ENCODE data around the gene ETS1.

The ETS1 gene

GRCh38 chr11:128520888-128521681, 66.3 kb downstream of the ETS1 start:
- H3K36me3 ChIP-seq: no peaks in the 10 kb centered on the region
- H3K27me3 ChIP-seq (ENCODE audit: insufficient read depth, low read depth, severe bottlenecking): no peaks in the 10 kb centered on the region
- H3K4me3 ChIP-seq (ENCODE audit: low read depth, low read length): peak overlapping the region; percentile 83
- no peaks in the 10 kb centered on the region for H3K9me3 ChIP-seq (ENCODE audit: severe bottlenecking)
- no peak overlapping the region for H3K27ac ChIP-seq
- TF ChIP-seq CTCF (IDR thresholded peaks at IDR 0.05; ENCODE audit: low read depth, low read length): no peak
- no peak for DNase-seq

- DNase-seq: no peak
- Histone ChIP-seq H3K27ac (no peak overlapping the region), H3K27me3 (ENCODE audit: insufficient read depth, low read depth, severe bottlenecking) (no peaks in the 10 kb centered on the region), H3K4me3 (ENCODE audit: low read depth, low read length) (no peak overlapping the region), H3K9me3 (ENCODE audit: severe bottlenecking) (no peaks in the 10 kb centered on the region), H3K36me3 (no peaks in the 10 kb centered on the region)
- no peak for TF ChIP-seq CTCF (IDR thresholded peaks at IDR 0.05; ENCODE audit: low read depth, low read length)
These were observed 67.0 kb downstream of the ETS1 start for GRCh38 chr11:128520206-128520887.

GRCh38 chr11:128519338-128519737, 68.0 kb downstream of the ETS1 start:
- no peak for DNase-seq
- no peaks in the 10 kb centered on the region for H3K9me3 ChIP-seq (ENCODE audit: severe bottlenecking)
- H3K36me3 ChIP-seq: no peaks in the 10 kb centered on the region
- peak overlapping the region; percentile 54; the same call in 1 of the 2 replicates for H3K27ac ChIP-seq
- no peaks in the 10 kb centered on the region for H3K27me3 ChIP-seq (ENCODE audit: insufficient read depth, low read depth, severe bottlenecking)
- TF ChIP-seq CTCF (IDR thresholded peaks at IDR 0.05; ENCODE audit: low read depth, low read length): no peak
- no peak overlapping the region for H3K4me3 ChIP-seq (ENCODE audit: low read depth, low read length)

GRCh38 chr11:128518493-128519207, 68.7 kb downstream of the ETS1 start:
- peak; percentile 72 for DNase-seq
- TF ChIP-seq CTCF (IDR thresholded peaks at IDR 0.05; ENCODE audit: low read depth, low read length): no peak
- no peaks in the 10 kb centered on the region for H3K27me3 ChIP-seq (ENCODE audit: insufficient read depth, low read depth, severe bottlenecking)
- peak overlapping the region; percentile 54 for H3K27ac ChIP-seq
- H3K4me3 ChIP-seq (ENCODE audit: low read depth, low read length): no peak overlapping the region; the same call in 1 of the 2 replicates
- no peaks in the 10 kb centered on the region for H3K36me3 ChIP-seq
- no peaks in the 10 kb centered on the region for H3K9me3 ChIP-seq (ENCODE audit: severe bottlenecking)

GRCh38 chr11:128517451-128518230, 69.7 kb downstream of the ETS1 start:
- DNase-seq: no peak
- no peaks in the 10 kb centered on the region for H3K36me3 ChIP-seq
- H3K27me3 ChIP-seq (ENCODE audit: insufficient read depth, low read depth, severe bottlenecking): no peaks in the 10 kb centered on the region
- peak overlapping the region; percentile 54; the same call in 1 of the 2 replicates for H3K27ac ChIP-seq
- H3K4me3 ChIP-seq (ENCODE audit: low read depth, low read length): no peak overlapping the region
- no peaks in the 10 kb centered on the region for H3K9me3 ChIP-seq (ENCODE audit: severe bottlenecking)
- no peak for TF ChIP-seq CTCF (IDR thresholded peaks at IDR 0.05; ENCODE audit: low read depth, low read length)

Data from WERI-Rb-1 (cell line).